ENCODE data around the gene ARHGAP36.

The ARHGAP36 gene

DNA sequence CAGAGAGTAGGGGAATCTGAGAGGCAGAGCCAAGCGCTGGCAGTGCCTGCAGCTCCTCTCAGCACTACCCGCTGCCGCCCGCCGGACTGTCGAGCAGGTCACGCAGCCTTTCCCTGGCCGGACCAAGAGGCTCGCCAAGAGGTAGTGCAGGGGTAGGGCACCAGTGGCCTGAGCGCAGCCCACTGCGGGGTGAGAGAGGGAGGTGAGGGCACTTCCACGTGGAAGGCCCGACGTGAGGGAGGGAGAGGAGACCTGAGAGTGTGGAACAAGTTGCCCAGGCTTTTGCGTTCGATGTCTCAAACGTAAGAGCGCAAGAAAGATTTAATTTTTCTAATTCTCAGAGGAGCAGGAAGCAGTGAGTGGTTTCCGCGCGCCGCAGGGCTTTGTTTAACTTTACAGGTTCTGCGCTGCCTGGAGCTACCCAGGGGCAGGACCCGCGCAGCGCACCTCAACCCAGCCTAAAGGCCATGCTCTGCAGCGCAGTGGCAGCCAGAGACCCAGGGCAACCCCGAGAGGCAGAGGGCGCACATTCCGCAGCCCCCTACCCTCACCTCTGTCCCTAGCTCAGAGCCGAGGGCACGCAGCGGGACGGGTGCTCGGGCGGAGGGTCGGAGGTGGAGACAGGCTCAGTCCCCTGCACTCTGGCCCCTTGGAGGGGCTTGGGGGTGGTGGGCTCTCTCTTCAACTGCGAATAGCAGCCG, 14.9 kb downstream of the ARHGAP36 start:
- no peak for DNase-seq (ENCODE audit: low spot score)

DNA sequence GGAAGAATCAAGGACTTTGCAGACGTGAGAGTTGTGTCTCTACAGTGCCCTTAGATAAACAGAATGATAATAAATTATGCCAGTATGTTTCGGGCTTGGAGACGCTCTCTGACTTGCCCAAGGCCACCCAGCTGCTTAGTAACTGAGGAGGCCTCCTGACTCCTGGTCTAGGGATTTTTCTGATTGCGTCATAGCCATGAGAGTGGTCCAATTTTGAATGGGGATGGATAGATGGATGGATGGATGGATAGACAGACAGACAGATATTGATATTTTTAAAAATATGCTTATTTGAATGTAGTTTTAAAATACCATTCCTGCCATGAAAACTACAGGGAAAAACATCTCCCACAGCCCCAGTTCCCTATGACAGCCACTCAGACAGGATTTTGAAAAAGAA, 15.5 kb downstream of the ARHGAP36 start:
- DNase-seq (ENCODE audit: low spot score), result no peak

DNA sequence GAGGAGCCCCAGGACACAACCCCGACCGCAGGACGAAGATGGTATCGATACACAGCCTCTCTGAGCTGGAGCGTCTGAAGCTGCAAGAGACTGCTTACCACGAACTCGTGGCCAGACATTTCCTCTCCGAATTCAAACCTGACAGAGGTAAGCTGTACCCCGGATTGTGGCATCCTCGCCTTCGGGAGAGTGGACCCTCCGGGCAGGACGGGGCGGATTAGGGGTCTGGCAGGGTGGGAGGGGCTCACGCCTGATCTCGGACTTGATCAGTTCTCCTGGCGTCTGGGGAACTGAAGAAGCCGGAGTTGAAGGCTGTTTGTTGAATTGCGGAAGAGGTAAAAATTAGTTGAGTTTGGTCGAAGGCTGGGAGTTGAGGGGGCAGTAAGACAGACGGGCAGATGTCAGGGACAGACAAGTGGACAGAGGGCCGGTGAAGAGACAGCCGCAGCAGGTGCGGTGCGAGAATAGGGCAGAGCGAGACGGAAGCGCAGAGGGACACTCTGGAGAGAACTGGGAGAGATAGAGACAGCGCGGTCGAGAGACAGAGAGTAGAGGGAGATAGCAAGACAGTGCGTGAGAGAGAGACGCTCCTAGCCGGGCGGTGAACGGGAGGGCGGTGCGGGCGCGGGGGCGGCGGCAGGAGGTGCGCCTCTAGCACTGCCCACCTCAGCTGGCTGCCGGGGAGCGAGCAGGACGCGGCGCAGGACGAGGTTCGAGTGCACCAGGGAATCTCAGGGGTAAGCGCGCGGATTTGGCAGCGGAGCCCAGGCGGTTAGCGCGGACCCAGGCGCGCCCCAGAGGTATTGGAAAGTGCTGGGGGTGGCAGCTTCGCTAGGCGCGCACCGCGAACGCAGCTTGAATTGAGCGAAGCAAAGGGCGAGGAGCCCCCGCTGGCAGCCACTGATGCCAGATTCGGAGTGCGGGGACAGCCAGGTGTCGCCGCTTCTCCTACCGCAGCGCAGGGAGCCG, 23.9 kb downstream of the ARHGAP36 start:
- DNase-seq (ENCODE audit: low spot score), result no peak

DNA sequence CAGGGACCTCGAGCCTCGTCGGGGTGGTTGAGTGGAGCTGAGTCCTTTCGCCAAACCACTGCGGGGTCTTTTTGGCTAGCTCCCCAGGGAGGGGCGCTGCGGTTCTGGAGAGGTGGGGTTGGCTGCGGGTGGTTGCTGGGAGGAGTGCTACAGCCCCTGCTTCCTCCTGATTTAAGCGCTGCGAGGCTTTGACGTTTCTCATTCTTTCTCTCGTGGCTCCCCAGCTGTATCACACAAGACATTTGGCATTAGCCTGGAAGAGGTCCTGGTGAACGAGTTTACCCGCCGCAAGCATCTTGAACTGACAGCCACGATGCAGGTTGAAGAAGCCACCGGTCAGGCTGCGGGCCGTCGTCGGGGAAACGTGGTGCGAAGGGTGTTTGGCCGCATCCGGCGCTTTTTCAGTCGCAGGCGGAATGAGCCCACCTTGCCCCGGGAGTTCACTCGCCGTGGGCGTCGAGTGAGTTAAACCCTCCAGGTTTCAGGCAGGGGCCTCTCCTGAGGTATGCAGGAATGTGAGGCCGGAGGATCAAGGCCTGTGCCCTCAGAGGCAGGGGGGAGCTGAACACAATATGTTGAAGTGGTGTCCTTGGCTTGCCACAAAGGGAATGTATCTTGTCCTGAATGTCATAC, 25.5 kb downstream of the ARHGAP36 start:
- no peak for DNase-seq (ENCODE audit: low spot score)

DNA sequence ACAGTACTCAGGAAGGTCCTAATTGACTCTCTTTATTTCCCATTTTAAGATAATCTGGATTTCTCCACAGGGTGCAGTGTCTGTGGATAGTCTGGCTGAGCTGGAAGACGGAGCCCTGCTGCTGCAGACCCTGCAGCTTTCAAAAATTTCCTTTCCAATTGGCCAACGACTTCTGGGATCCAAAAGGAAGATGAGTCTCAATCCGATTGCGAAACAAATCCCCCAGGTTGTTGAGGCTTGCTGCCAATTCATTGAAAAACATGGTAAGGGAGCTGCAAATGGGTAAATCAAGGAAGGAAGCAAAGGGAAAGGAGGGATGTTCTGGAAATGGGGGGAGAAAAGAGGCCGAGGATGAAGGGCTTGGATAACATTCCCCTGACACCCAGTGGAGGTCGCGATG, 26.0 kb downstream of the ARHGAP36 start:
- DNase-seq (ENCODE audit: low spot score), result no peak

DNA sequence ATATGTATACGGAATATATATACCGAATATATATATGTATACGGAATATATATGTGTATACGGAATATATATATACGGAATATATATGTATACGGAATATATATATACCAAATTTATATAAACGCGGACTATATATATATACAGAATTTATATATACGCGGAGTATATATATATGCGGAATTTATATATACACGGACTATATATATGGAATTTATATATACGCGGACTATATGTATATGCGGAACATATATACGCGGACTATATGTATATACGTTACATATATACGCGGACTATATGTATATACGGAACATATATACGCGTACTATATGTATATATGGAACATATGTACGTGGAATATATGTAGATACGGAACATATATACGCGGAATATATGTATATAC, 78.6 kb downstream of the ARHGAP36 start:
- no peak for DNase-seq (ENCODE audit: low spot score)

DNA sequence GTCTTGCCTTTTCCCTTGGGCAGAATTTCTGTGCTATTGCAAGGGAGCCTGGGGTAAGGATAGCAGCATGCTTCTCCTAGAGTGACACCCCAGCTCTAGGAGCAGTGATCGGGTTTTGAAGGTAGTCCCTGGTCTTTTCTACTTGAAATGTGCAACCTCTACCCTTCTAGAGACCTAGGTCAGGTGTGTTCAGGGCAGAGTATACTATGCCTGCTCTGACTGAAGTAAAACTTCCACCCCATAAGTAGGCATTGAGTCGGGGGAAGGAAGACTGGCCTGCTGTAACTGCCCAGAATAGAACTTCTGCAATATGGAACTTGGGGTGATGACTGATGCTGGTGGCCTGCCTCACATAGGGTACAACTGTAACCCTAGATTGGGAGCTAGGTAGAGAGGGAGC, 80.9 kb downstream of the ARHGAP36 start:
- no peak for DNase-seq (ENCODE audit: low spot score)
